SKM-1 treated with dmso at 0.1 percent for 144 hours (cell line): Measurements from ENCODE around the gene CYP3A5.

Experiments
- DNase-seq: peaks from one replicate; lab custom pipeline; 2025; ENCODE audit not compliant: unreplicated experiment; lab: John Stamatoyannopoulos, UW

The CYP3A5 gene

GRCh38 chr7:99616359-99617191 is 63.2 kb downstream of the CYP3A5 start, which contains the start of gene ZSCAN25:
ZSCAN25 (plus strand) TSS chr7:99616946; CDS start chr7:99619607, 2,661 bp downstream.
- DNase-seq = peak; percentile 75

- DNase-seq = no peak
Observed at GRCh38 chr7:99615989-99616358, 63.8 kb downstream of the CYP3A5 start.

- no peak for DNase-seq
Observed at GRCh38 chr7:99614495-99614894, 65.3 kb downstream of the CYP3A5 start.

- no peak for DNase-seq
Observed at GRCh38 chr7:99607548-99607947, 72.2 kb downstream of the CYP3A5 start.

GRCh38 chr7:99606531-99606930 is 73.3 kb downstream of the CYP3A5 start:
- DNase-seq = no peak

GRCh38 chr7:99605527-99605926 is 74.3 kb downstream of the CYP3A5 start:
- DNase-seq = no peak

- DNase-seq = no peak
Observed at GRCh38 chr7:99601656-99602310, 78.0 kb downstream of the CYP3A5 start.

- DNase-seq = no peak
Observed at GRCh38 chr7:99599836-99600235, 80.0 kb downstream of the CYP3A5 start.
